ENCODE results near the gene PANK1.
"Not testable (repeated sequence)": the region's sequence is repeated elsewhere in the genome, so short reads cannot be mapped to it uniquely, and the experiment has no call there.

The PANK1 gene

GRCh38 chr10:89624020-89624419 is 21.0 kb downstream of the PANK1 start:
- DNase-seq (ENCODE audit: insufficient read length, low spot score) (no peak), FAIRE-seq (no peak)
- TF ChIP-seq CTCF (IDR thresholded peaks at IDR 0.05; ENCODE audit: insufficient read depth, missing control alignments): no peak

DNA sequence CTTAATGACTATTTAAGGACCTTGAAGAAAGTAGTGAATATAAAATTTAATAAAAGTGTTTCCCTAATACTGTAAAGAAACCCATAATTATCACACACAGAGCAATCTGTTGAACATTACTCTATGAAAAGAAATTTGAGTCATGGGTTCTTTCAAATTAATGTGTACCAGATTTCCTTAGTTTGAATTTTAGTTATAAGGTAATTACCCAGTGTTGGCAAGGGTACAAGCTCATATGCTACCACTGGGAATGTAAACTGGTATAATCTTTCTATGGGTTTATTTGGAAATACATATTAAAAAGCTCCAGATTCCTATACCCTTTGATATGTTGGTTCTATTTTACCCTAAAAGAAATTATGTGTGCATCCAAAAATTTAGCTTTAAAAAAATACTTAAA is 22.9 kb downstream of the PANK1 start:
- no peak for FAIRE-seq
- no peak for DNase-seq (ENCODE audit: insufficient read length, low spot score)
- no peak for TF ChIP-seq CTCF (IDR thresholded peaks at IDR 0.05; ENCODE audit: insufficient read depth, missing control alignments)

GRCh38 chr10:89621438-89621837 is 23.6 kb downstream of the PANK1 start:
- FAIRE-seq: no peak
- no peak for TF ChIP-seq CTCF (IDR thresholded peaks at IDR 0.05; ENCODE audit: insufficient read depth, missing control alignments)

GRCh38 chr10:89620296-89620695 is 24.7 kb downstream of the PANK1 start:
- DNase-seq (ENCODE audit: insufficient read length, low spot score); FAIRE-seq: not testable (repeated sequence)

More at GRCh38 chr10:89621438-89621837, 23.6 kb downstream of the PANK1 start:
- DNase-seq (ENCODE audit: insufficient read length, low spot score): no peak

GRCh38 chr10:89615824-89616223 is 29.2 kb downstream of the PANK1 start:
- DNase-seq (ENCODE audit: insufficient read length, low spot score) (no peak), FAIRE-seq (no peak)
- no peak for TF ChIP-seq CTCF (IDR thresholded peaks at IDR 0.05; ENCODE audit: insufficient read depth, missing control alignments)

- FAIRE-seq (no peak), DNase-seq (ENCODE audit: insufficient read length, low spot score) (no peak)
- TF ChIP-seq CTCF (IDR thresholded peaks at IDR 0.05; ENCODE audit: insufficient read depth, missing control alignments): no peak
Measured at GRCh38 chr10:89615112-89615511, 29.9 kb downstream of the PANK1 start.

- no peak for FAIRE-seq
- TF ChIP-seq CTCF (IDR thresholded peaks at IDR 0.05; ENCODE audit: insufficient read depth, missing control alignments): no peak
- DNase-seq (ENCODE audit: insufficient read length, low spot score): no peak
Measured at GRCh38 chr10:89613582-89613981, 31.5 kb downstream of the PANK1 start.

GRCh38 chr10:89611282-89611681 is 33.8 kb downstream of the PANK1 start:
- FAIRE-seq: no peak
- no peak for TF ChIP-seq CTCF (IDR thresholded peaks at IDR 0.05; ENCODE audit: insufficient read depth, missing control alignments)

More at GRCh38 chr10:89611282-89611681, 33.8 kb downstream of the PANK1 start:
- DNase-seq (ENCODE audit: insufficient read length, low spot score): no peak

All from D721Med (cell line).